UCSD-AML1 (cell line): ENCODE measurements around the gene TSPO2.

Source experiments
- DNase-seq: peaks from one replicate; lab custom pipeline; 2025; ENCODE audit not compliant: unreplicated experiment; lab: John Stamatoyannopoulos, UW

TSPO2 gene

GRCh38 chr6:41049955-41050354 lies 7.7 kb downstream of the TSPO2 start:
- DNase-seq: no peak

- no peak for DNase-seq
These were observed 8.3 kb downstream of the TSPO2 start for GRCh38 chr6:41050536-41050935.

GRCh38 chr6:41051873-41052272 lies 9.6 kb downstream of the TSPO2 start:
- DNase-seq: no peak

GRCh38 chr6:41053041-41053440 lies 10.8 kb downstream of the TSPO2 start, which contains the start of gene APOBEC2:
APOBEC2 (plus strand) TSS chr6:41053202; CDS start chr6:41053348, 146 bp downstream.
- no peak for DNase-seq

GRCh38 chr6:41054511-41054910 lies 12.2 kb downstream of the TSPO2 start:
- DNase-seq: no peak

GRCh38 chr6:41055149-41055548 lies 12.9 kb downstream of the TSPO2 start:
- no peak for DNase-seq

GRCh38 chr6:41056768-41057490 lies 14.7 kb downstream of the TSPO2 start:
- no peak for DNase-seq

GRCh38 chr6:41058783-41059181 lies 16.5 kb downstream of the TSPO2 start:
- no peak for DNase-seq

GRCh38 chr6:41059556-41059955 lies 17.3 kb downstream of the TSPO2 start:
- DNase-seq: no peak

- DNase-seq: no peak
These were observed 19.0 kb downstream of the TSPO2 start for GRCh38 chr6:41061196-41061726.

GRCh38 chr6:41062056-41062455 lies 19.8 kb downstream of the TSPO2 start:
- no peak for DNase-seq

- DNase-seq: no peak
These were observed 21.6 kb downstream of the TSPO2 start for GRCh38 chr6:41063884-41064285.

- DNase-seq: no peak
These were observed 22.6 kb downstream of the TSPO2 start for GRCh38 chr6:41064841-41065240.

GRCh38 chr6:41065550-41066026 lies 23.3 kb downstream of the TSPO2 start:
- no peak for DNase-seq

GRCh38 chr6:41066867-41067304 lies 24.6 kb downstream of the TSPO2 start:
- DNase-seq: peak; percentile 47

GRCh38 chr6:41071501-41071922 lies 29.2 kb downstream of the TSPO2 start:
- no peak for DNase-seq

GRCh38 chr6:41071923-41072835 lies 29.9 kb downstream of the TSPO2 start, which contains the start of gene OARD1:
OARD1 (minus strand) TSS chr6:41072356; CDS start chr6:41071634, 722 bp downstream.
- DNase-seq: peak; percentile 100

- DNase-seq: peak; percentile 100
These were observed 30.6 kb downstream of the TSPO2 start, which contains the start of gene NFYA for GRCh38 chr6:41072836-41073202. NFYA (plus strand) TSS chr6:41072974; CDS start chr6:41079090, 6,116 bp downstream.

- peak; percentile 88 for DNase-seq
These were observed 31.1 kb downstream of the TSPO2 start for GRCh38 chr6:41073203-41073967.

- DNase-seq: no peak
These were observed 31.9 kb downstream of the TSPO2 start for GRCh38 chr6:41073968-41074691.
